ENCODE data around the gene SLC17A6. TPM values are rescaled to one million over a fixed set of nuclear protein-coding genes. Genes with fewer than 3 reads are reported as not detected.

Gene SLC17A6
- total RNA-seq, 1 experiment from 2014 or later: not detected

GRCh38 chr11:22349491-22349890, 11.3 kb downstream of the SLC17A6 start:
- BruUV-seq (replicated peaks): no TSS peak
- CTCF ChIA-PET: interaction anchor here (1.6 kb wide), 1 partner anchor 190 kb away, joined by 4 read pairs; no protein-coding TSS in a partner anchor
- Mint-ChIP-seq H3K4me3 (ENCODE audit: unreplicated experiment) (no peak overlapping the region), H3K27me3 (ENCODE audit: insufficient read depth, unreplicated experiment) (peaks cover 74% of the 10 kb centered on the region), H3K4me1 (ENCODE audit: insufficient read depth, unreplicated experiment) (no peaks in the 10 kb centered on the region), H3K27ac (ENCODE audit: low read depth, unreplicated experiment) (no peak overlapping the region), H3K9me3 (ENCODE audit: unreplicated experiment) (no peaks in the 10 kb centered on the region), H3K36me3 (ENCODE audit: insufficient read depth, unreplicated experiment) (no peaks in the 10 kb centered on the region)
- no peak for DNase-seq (ENCODE audit: unreplicated experiment)
- intact Hi-C loops (cut with micrococcal nuclease): no loop called here
- TF ChIP-seq, protein P1, sequence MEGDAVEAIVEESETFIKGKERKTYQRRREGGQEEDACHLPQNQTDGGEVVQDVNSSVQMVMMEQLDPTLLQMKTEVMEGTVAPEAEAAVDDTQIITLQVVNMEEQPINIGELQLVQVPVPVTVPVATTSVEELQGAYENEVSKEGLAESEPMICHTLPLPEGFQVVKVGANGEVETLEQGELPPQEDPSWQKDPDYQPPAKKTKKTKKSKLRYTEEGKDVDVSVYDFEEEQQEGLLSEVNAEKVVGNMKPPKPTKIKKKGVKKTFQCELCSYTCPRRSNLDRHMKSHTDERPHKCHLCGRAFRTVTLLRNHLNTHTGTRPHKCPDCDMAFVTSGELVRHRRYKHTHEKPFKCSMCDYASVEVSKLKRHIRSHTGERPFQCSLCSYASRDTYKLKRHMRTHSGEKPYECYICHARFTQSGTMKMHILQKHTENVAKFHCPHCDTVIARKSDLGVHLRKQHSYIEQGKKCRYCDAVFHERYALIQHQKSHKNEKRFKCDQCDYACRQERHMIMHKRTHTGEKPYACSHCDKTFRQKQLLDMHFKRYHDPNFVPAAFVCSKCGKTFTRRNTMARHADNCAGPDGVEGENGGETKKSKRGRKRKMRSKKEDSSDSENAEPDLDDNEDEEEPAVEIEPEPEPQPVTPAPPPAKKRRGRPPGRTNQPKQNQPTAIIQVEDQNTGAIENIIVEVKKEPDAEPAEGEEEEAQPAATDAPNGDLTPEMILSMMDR (IDR thresholded peaks at IDR 0.05; ENCODE audit: unreplicated experiment): no peak
- POLR2A ChIA-PET: no interaction called here

- no peak for DNase-seq (ENCODE audit: unreplicated experiment)
- Mint-ChIP-seq H3K4me1 (ENCODE audit: insufficient read depth, unreplicated experiment) (no peaks in the 10 kb centered on the region), H3K9me3 (ENCODE audit: unreplicated experiment) (no peaks in the 10 kb centered on the region), H3K27me3 (ENCODE audit: insufficient read depth, unreplicated experiment) (peaks cover 88% of the 10 kb centered on the region), H3K27ac (ENCODE audit: low read depth, unreplicated experiment) (no peak overlapping the region), H3K36me3 (ENCODE audit: insufficient read depth, unreplicated experiment) (peaks cover 6% of the 10 kb centered on the region), H3K4me3 (ENCODE audit: unreplicated experiment) (no peak overlapping the region)
- intact Hi-C loops (cut with micrococcal nuclease): no loop called here
- no TSS peak for BruUV-seq (replicated peaks)
- POLR2A ChIA-PET: no interaction called here
- CTCF ChIA-PET: interaction anchor here (0.6 to 1.3 kb wide), 2 partner anchors 24 to 26 kb away, joined by 3 to 4 read pairs; no protein-coding TSS in a partner anchor
- TF ChIP-seq, protein P1 (IDR thresholded peaks at IDR 0.05; ENCODE audit: unreplicated experiment): no peak
These were observed 21.1 kb downstream of the SLC17A6 start for GRCh38 chr11:22359295-22359694.

- TF ChIP-seq, protein P1 (IDR thresholded peaks at IDR 0.05; ENCODE audit: unreplicated experiment): no peak
- ChIA-PET POLR2A (no interaction called here), CTCF (interaction anchor here (0.7 to 1.0 kb wide), 2 partner anchors 127 to 168 kb away, joined by 3 to 6 read pairs; no protein-coding TSS in a partner anchor)
- H3K9me3 Mint-ChIP-seq (ENCODE audit: unreplicated experiment): no peaks in the 10 kb centered on the region
- no TSS peak for BruUV-seq (replicated peaks)
- peaks cover 64% of the 10 kb centered on the region for H3K27me3 Mint-ChIP-seq (ENCODE audit: insufficient read depth, unreplicated experiment)
- H3K4me3 Mint-ChIP-seq (ENCODE audit: unreplicated experiment): no peak overlapping the region
- no peaks in the 10 kb centered on the region for H3K36me3 Mint-ChIP-seq (ENCODE audit: insufficient read depth, unreplicated experiment)
- intact Hi-C loops (cut with micrococcal nuclease): no loop called here
- no peak for DNase-seq (ENCODE audit: unreplicated experiment)
- no peaks in the 10 kb centered on the region for H3K4me1 Mint-ChIP-seq (ENCODE audit: insufficient read depth, unreplicated experiment)
- H3K27ac Mint-ChIP-seq (ENCODE audit: low read depth, unreplicated experiment): no peak overlapping the region
These were observed 33.0 kb downstream of the SLC17A6 start for GRCh38 chr11:22371160-22371559.

- H3K36me3 Mint-ChIP-seq (ENCODE audit: insufficient read depth, unreplicated experiment): no peaks in the 10 kb centered on the region
- BruUV-seq (replicated peaks): no TSS peak
- TF ChIP-seq, protein P1 (IDR thresholded peaks at IDR 0.05; ENCODE audit: unreplicated experiment): no peak
- no peaks in the 10 kb centered on the region for H3K9me3 Mint-ChIP-seq (ENCODE audit: unreplicated experiment)
- no peaks in the 10 kb centered on the region for H3K4me1 Mint-ChIP-seq (ENCODE audit: insufficient read depth, unreplicated experiment)
- ChIA-PET CTCF (no interaction called here), POLR2A (no interaction called here)
- no peak overlapping the region for H3K27ac Mint-ChIP-seq (ENCODE audit: low read depth, unreplicated experiment)
- peaks cover 31% of the 10 kb centered on the region for H3K27me3 Mint-ChIP-seq (ENCODE audit: insufficient read depth, unreplicated experiment)
- intact Hi-C loops (cut with micrococcal nuclease): no loop called here
- DNase-seq (ENCODE audit: unreplicated experiment): no peak
- H3K4me3 Mint-ChIP-seq (ENCODE audit: unreplicated experiment): no peak overlapping the region
These were observed 48.9 kb downstream of the SLC17A6 start for GRCh38 chr11:22387126-22387525.

All from MCF 10A (cell line).